HEK293 (cell line): ENCODE data around the gene TCHHL1.

Source experiments
- CTCF ChIA-PET: fragments of 350-600 bp; formaldehyde crosslinking; extraction: SDS; loops from one replicate; lab custom pipeline; 2021; ENCODE audit warnings: antibody characterized with exemption; lab: Yijun Ruan, JAX
- POLR2A ChIA-PET: fragments of 300-600 bp; formaldehyde crosslinking; extraction: SDS; loops from one replicate; lab custom pipeline; 2020; ENCODE audit warnings: antibody characterized with exemption, inconsistent platforms; lab: Yijun Ruan, JAX
- H3K27ac ChIP-seq: fragments of 200-500 bp; sonication (Bioruptor generic); 2 replicates; pipeline ENCODE4 v1.5.1; 2014; ENCODE audit warnings: low read depth, low read length, control low read depth, inconsistent platforms; ENCODE audit errors: extremely low read depth
- H3K36me3 ChIP-seq, 2 experiments: fragments of 200-500 bp in 1 of 2; sonication (Bioruptor generic) in 1 of 2; 1 replicate in 1 of 2; 2 replicates in 1 of 2; pipeline ENCODE4 v1.5.1; 2014 to 2017; ENCODE audit warnings: inconsistent platforms in 2 of 2, low read length in 2 of 2; ENCODE audit not compliant: control insufficient read depth in 2 of 2, insufficient read depth in 1 of 2
- H3K4me1 ChIP-seq: fragments of 200-500 bp; sonication (Bioruptor generic); 2 replicates; pipeline ENCODE4 v1.5.1; 2014; ENCODE audit warnings: mild to moderate bottlenecking, low read length, inconsistent platforms; ENCODE audit not compliant: control insufficient read depth, insufficient read depth
- H3K4me3 ChIP-seq: 2 replicates; pipeline ENCODE4 v1.5.1; 2011; ENCODE audit warnings: low read depth, mild to moderate bottlenecking, control low read depth, low read length, moderate library complexity
- H3K9me3 ChIP-seq: fragments of 200-500 bp; sonication (Bioruptor generic); 2 replicates; pipeline ENCODE4 v1.5.1; 2014; ENCODE audit warnings: low read depth, low read length, inconsistent platforms; ENCODE audit not compliant: control insufficient read depth, insufficient read depth
- EGR2 ChIP-seq: fragments of 450-650 bp; formaldehyde crosslinking; IDR thresholded peaks from 2 replicates; pipeline ENCODE4 v1.5.1; 2016; ENCODE audit warnings: low read depth, missing biosample characterization, missing genetic modification characterization
- HOXD13 ChIP-seq: sonication (generic); formaldehyde crosslinking; IDR thresholded peaks from 2 replicates; pipeline ENCODE4 v1.8.0; 2022; ENCODE audit warnings: missing genetic modification reagents, borderline replicate concordance
- KLF1 ChIP-seq: fragments of 450-650 bp; formaldehyde crosslinking; IDR thresholded peaks from 2 replicates; pipeline ENCODE4 v1.5.1; 2016; ENCODE audit warnings: missing biosample characterization, missing genetic modification characterization
- OSR2 ChIP-seq: fragments of 450-650 bp; formaldehyde crosslinking; IDR thresholded peaks from 2 replicates; pipeline ENCODE4 v1.5.1; 2016; ENCODE audit warnings: missing biosample characterization, missing genetic modification characterization
- SCRT1 ChIP-seq: fragments of 450-650 bp; formaldehyde crosslinking; IDR thresholded peaks from 2 replicates; pipeline ENCODE4 v1.5.1; 2016; ENCODE audit warnings: missing biosample characterization, missing genetic modification characterization, borderline replicate concordance
- SCRT2 ChIP-seq: fragments of 450-650 bp; formaldehyde crosslinking; IDR thresholded peaks from 2 replicates; pipeline ENCODE4 v1.5.1; 2016; ENCODE audit warnings: missing biosample characterization, missing genetic modification characterization
- SP7 ChIP-seq: fragments of 450-650 bp; formaldehyde crosslinking; IDR thresholded peaks from 2 replicates; pipeline ENCODE4 v1.5.1; 2016; ENCODE audit warnings: missing biosample characterization, missing genetic modification characterization
- ZFHX2 ChIP-seq: fragments of 450-650 bp; formaldehyde crosslinking; conservative IDR thresholded peaks from 2 replicates; pipeline ENCODE4 v1.5.1; 2016; ENCODE audit warnings: missing biosample characterization, missing genetic modification characterization
- ZFP37 ChIP-seq: fragments of 450-650 bp; formaldehyde crosslinking; IDR thresholded peaks from 2 replicates; pipeline ENCODE4 v1.5.1; 2016; ENCODE audit warnings: missing biosample characterization, missing genetic modification characterization
- ZFP41 ChIP-seq: fragments of 450-650 bp; formaldehyde crosslinking; IDR thresholded peaks from 2 replicates; pipeline ENCODE4 v1.5.1; 2016; ENCODE audit warnings: missing biosample characterization, missing genetic modification characterization, borderline replicate concordance
- ZNF132 ChIP-seq: fragments of 450-650 bp; formaldehyde crosslinking; IDR thresholded peaks from 2 replicates; pipeline ENCODE4 v1.5.1; 2017; ENCODE audit warnings: missing biosample characterization, missing genetic modification characterization, borderline replicate concordance
- ZNF175 ChIP-seq: fragments of 450-650 bp; formaldehyde crosslinking; IDR thresholded peaks from 2 replicates; pipeline ENCODE4 v1.5.1; 2016; ENCODE audit warnings: missing biosample characterization, missing genetic modification characterization
- ZNF292 ChIP-seq: fragments of 450-650 bp; formaldehyde crosslinking; IDR thresholded peaks from 2 replicates; pipeline ENCODE4 v1.5.1; 2016; ENCODE audit warnings: low read depth, missing biosample characterization, missing genetic modification characterization, borderline replicate concordance
- ZNF335 ChIP-seq: fragments of 450-650 bp; formaldehyde crosslinking; conservative IDR thresholded peaks from 2 replicates; pipeline ENCODE4 v1.5.1; 2016; ENCODE audit warnings: missing biosample characterization, missing genetic modification characterization
- ZNF354C ChIP-seq: fragments of 450-650 bp; formaldehyde crosslinking; IDR thresholded peaks from 2 replicates; pipeline ENCODE4 v1.5.1; 2016; ENCODE audit warnings: missing biosample characterization, missing genetic modification characterization, low read depth, borderline replicate concordance
- ZNF394 ChIP-seq: fragments of 450-650 bp; formaldehyde crosslinking; IDR thresholded peaks from 2 replicates; pipeline ENCODE4 v1.5.1; 2016; ENCODE audit warnings: missing biosample characterization, missing genetic modification characterization, mild to moderate bottlenecking, moderate library complexity, borderline replicate concordance
- ZNF521 ChIP-seq: fragments of 450-650 bp; formaldehyde crosslinking; IDR thresholded peaks from 2 replicates; pipeline ENCODE4 v1.5.1; 2017; ENCODE audit warnings: missing biosample characterization, mild to moderate bottlenecking, missing genetic modification characterization
- ZNF558 ChIP-seq: fragments of 450-650 bp; formaldehyde crosslinking; IDR thresholded peaks from 2 replicates; pipeline ENCODE4 v1.5.1; 2016; ENCODE audit warnings: missing biosample characterization, missing genetic modification characterization
- ZNF560 ChIP-seq: fragments of 450-650 bp; formaldehyde crosslinking; IDR thresholded peaks from 2 replicates; pipeline ENCODE4 v1.5.1; 2017; ENCODE audit warnings: missing biosample characterization, missing genetic modification characterization, borderline replicate concordance
- ZNF76 ChIP-seq: fragments of 450-650 bp; formaldehyde crosslinking; IDR thresholded peaks from 2 replicates; pipeline ENCODE4; 2016; ENCODE audit warnings: low read depth, missing biosample characterization, missing genetic modification characterization, borderline replicate concordance
- ZNF843 ChIP-seq: fragments of 450-650 bp; formaldehyde crosslinking; IDR thresholded peaks from 2 replicates; pipeline ENCODE4 v1.5.1; 2016; ENCODE audit warnings: missing biosample characterization, missing genetic modification characterization
- TF ChIP-seq, protein P1 (sequence below): fragments of 450-650 bp; formaldehyde crosslinking; IDR thresholded peaks from 2 replicates; pipeline ENCODE4 v1.5.0; 2017; ENCODE audit warnings: missing biosample characterization, missing genetic modification characterization, borderline replicate concordance
- TF ChIP-seq, protein P2 (sequence below): fragments of 450-650 bp; formaldehyde crosslinking; optimal IDR thresholded peaks from 2 replicates; pipeline ENCODE3; 2016; ENCODE audit warnings: missing biosample characterization, mild to moderate bottlenecking, missing genetic modification characterization
- TF ChIP-seq, protein P3 (sequence below): fragments of 450-650 bp; formaldehyde crosslinking; IDR thresholded peaks from 2 replicates; pipeline ENCODE4 v1.5.1; 2016; ENCODE audit warnings: missing biosample characterization, missing genetic modification characterization
- TF ChIP-seq, protein P4 (sequence below): fragments of 450-650 bp; formaldehyde crosslinking; IDR thresholded peaks from 2 replicates; pipeline ENCODE4 v1.5.1; 2016; ENCODE audit warnings: missing biosample characterization, missing genetic modification characterization
- TF ChIP-seq, protein P5 (sequence below): fragments of 450-650 bp; formaldehyde crosslinking; IDR thresholded peaks from 2 replicates; pipeline ENCODE4 v1.5.1; 2016; ENCODE audit warnings: missing biosample characterization, missing genetic modification characterization
- TF ChIP-seq, protein P6 (sequence below): fragments of 450-650 bp; formaldehyde crosslinking; IDR thresholded peaks from 2 replicates; pipeline ENCODE4 v1.5.1; 2016; ENCODE audit warnings: missing biosample characterization, missing genetic modification characterization

The TCHHL1 gene

DNA sequence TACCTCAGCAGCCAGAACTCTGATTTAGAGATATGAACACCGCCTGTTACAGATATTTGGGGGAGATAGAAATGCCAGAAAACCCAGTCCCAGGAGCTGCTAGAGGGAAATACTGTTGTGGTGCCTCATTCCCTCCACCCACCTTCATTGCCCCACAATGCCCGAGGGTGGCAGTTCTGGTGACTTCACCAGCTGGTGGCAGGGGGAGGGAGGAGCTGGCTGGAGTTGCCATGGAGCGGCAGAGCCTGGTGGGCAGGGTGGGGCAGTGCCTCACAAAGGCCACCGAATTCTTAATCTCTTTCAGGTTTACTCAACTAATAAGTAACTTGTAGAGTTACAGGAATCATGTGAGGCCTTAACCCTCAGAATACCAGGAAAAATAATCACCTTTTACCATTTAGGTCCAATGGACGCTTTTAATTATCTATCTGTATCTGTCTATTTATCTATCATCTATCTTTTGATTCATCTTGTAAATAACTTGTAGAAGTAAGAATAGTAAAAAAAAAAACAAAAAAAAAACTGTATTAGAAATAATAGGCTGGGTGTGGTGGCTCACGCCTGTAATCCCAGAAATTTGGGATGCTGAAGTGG lies 40.4 kb downstream of the TCHHL1 start:
- Histone ChIP-seq H3K4me1 (peaks cover 8% of the 10 kb centered on the region), H3K9me3 (no peaks in the 10 kb centered on the region), H3K36me3 (no peaks in the 10 kb centered on the region), H3K27ac (peak overlapping the region; percentile 80), H3K4me3 (peak overlapping the region; percentile 5; the same call in 1 of the 2 replicates)
- CTCF ChIA-PET: interaction anchor here (0.6 to 13.0 kb wide), 10 partner anchors 12 to 393 kb away, joined by 3 to 223 read pairs (median 4); partner anchors contain the start of gene S100A11
- peak; percentile 88; the same call in 1 of the 2 replicates for TF ChIP-seq OSR2 (tag by site-specific recombination)
- TF ChIP-seq ZNF558 (tag by site-specific recombination): peak; percentile 59
- peak; percentile 55; the same call in 1 of the 2 replicates for TF ChIP-seq ZFHX2 (tag by site-specific recombination)
- TF ChIP-seq EGR2: peak; percentile 35; the same call in 1 of the 2 replicates
- TF ChIP-seq ZNF394 (tag by site-specific recombination): peak; percentile 33; the same call in 1 of the 2 replicates
- TF ChIP-seq KLF1 (tag by site-specific recombination): peak; percentile 75; the same call in 1 of the 2 replicates
- TF ChIP-seq HOXD13 (CRISPR knock-in tag): no peak
- TF ChIP-seq, protein P1, sequence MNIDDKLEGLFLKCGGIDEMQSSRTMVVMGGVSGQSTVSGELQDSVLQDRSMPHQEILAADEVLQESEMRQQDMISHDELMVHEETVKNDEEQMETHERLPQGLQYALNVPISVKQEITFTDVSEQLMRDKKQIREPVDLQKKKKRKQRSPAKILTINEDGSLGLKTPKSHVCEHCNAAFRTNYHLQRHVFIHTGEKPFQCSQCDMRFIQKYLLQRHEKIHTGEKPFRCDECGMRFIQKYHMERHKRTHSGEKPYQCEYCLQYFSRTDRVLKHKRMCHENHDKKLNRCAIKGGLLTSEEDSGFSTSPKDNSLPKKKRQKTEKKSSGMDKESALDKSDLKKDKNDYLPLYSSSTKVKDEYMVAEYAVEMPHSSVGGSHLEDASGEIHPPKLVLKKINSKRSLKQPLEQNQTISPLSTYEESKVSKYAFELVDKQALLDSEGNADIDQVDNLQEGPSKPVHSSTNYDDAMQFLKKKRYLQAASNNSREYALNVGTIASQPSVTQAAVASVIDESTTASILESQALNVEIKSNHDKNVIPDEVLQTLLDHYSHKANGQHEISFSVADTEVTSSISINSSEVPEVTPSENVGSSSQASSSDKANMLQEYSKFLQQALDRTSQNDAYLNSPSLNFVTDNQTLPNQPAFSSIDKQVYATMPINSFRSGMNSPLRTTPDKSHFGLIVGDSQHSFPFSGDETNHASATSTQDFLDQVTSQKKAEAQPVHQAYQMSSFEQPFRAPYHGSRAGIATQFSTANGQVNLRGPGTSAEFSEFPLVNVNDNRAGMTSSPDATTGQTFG (tag by site-specific recombination): no peak
- TF ChIP-seq ZNF843 (tag by site-specific recombination): 0 out of 2 replicates have a peak, but pooled peaks have one; percentile 6
- peak; percentile 44; the same call in 1 of the 2 replicates for TF ChIP-seq SP7 (tag by site-specific recombination)
- TF ChIP-seq ZNF335 (tag by site-specific recombination): peak; percentile 84
- TF ChIP-seq ZNF521 (tag by site-specific recombination): no peak
- no peak for TF ChIP-seq ZNF175 (tag by site-specific recombination)
- TF ChIP-seq ZNF132 (tag by site-specific recombination): no peak
- TF ChIP-seq ZFP41 (tag by site-specific recombination): no peak
- TF ChIP-seq, protein P2, sequence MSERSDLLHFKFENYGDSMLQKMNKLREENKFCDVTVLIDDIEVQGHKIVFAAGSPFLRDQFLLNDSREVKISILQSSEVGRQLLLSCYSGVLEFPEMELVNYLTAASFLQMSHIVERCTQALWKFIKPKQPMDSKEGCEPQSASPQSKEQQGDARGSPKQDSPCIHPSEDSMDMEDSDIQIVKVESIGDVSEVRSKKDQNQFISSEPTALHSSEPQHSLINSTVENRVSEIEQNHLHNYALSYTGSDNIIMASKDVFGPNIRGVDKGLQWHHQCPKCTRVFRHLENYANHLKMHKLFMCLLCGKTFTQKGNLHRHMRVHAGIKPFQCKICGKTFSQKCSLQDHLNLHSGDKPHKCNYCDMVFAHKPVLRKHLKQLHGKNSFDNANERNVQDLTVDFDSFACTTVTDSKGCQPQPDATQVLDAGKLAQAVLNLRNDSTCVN (tag by site-specific recombination): peak; percentile 19
- TF ChIP-seq, protein P3, sequence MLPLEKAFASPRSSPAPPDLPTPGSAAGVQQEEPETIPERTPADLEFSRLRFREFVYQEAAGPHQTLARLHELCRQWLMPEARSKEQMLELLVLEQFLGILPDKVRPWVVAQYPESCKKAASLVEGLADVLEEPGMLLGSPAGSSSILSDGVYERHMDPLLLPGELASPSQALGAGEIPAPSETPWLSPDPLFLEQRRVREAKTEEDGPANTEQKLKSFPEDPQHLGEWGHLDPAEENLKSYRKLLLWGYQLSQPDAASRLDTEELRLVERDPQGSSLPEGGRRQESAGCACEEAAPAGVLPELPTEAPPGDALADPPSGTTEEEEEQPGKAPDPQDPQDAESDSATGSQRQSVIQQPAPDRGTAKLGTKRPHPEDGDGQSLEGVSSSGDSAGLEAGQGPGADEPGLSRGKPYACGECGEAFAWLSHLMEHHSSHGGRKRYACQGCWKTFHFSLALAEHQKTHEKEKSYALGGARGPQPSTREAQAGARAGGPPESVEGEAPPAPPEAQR (tag by site-specific recombination): no peak
- peak; percentile 57 for TF ChIP-seq SCRT2 (tag by site-specific recombination)
- TF ChIP-seq SCRT1 (tag by site-specific recombination): no peak
- no peak for TF ChIP-seq ZNF354C (tag by site-specific recombination)
- no peak for TF ChIP-seq ZNF292 (tag by site-specific recombination)
- TF ChIP-seq, protein P4, sequence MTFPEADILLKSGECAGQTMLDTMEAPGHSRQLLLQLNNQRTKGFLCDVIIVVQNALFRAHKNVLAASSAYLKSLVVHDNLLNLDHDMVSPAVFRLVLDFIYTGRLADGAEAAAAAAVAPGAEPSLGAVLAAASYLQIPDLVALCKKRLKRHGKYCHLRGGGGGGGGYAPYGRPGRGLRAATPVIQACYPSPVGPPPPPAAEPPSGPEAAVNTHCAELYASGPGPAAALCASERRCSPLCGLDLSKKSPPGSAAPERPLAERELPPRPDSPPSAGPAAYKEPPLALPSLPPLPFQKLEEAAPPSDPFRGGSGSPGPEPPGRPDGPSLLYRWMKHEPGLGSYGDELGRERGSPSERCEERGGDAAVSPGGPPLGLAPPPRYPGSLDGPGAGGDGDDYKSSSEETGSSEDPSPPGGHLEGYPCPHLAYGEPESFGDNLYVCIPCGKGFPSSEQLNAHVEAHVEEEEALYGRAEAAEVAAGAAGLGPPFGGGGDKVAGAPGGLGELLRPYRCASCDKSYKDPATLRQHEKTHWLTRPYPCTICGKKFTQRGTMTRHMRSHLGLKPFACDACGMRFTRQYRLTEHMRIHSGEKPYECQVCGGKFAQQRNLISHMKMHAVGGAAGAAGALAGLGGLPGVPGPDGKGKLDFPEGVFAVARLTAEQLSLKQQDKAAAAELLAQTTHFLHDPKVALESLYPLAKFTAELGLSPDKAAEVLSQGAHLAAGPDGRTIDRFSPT (tag by site-specific recombination): peak; percentile 68; the same call in 1 of the 2 replicates
- no peak for TF ChIP-seq ZFP37
- peak; percentile 60; the same call in 1 of the 2 replicates for TF ChIP-seq ZNF76 (tag by site-specific recombination)
- no peak for TF ChIP-seq ZNF560 (tag by site-specific recombination)
- TF ChIP-seq, protein P5, sequence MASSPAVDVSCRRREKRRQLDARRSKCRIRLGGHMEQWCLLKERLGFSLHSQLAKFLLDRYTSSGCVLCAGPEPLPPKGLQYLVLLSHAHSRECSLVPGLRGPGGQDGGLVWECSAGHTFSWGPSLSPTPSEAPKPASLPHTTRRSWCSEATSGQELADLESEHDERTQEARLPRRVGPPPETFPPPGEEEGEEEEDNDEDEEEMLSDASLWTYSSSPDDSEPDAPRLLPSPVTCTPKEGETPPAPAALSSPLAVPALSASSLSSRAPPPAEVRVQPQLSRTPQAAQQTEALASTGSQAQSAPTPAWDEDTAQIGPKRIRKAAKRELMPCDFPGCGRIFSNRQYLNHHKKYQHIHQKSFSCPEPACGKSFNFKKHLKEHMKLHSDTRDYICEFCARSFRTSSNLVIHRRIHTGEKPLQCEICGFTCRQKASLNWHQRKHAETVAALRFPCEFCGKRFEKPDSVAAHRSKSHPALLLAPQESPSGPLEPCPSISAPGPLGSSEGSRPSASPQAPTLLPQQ: peak; percentile 10; the same call in 1 of the 2 replicates
- TF ChIP-seq, protein P6, sequence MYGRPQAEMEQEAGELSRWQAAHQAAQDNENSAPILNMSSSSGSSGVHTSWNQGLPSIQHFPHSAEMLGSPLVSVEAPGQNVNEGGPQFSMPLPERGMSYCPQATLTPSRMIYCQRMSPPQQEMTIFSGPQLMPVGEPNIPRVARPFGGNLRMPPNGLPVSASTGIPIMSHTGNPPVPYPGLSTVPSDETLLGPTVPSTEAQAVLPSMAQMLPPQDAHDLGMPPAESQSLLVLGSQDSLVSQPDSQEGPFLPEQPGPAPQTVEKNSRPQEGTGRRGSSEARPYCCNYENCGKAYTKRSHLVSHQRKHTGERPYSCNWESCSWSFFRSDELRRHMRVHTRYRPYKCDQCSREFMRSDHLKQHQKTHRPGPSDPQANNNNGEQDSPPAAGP: peak; percentile 14; the same call in 1 of the 2 replicates
- POLR2A ChIA-PET: interaction anchor here (0.6 to 4.1 kb wide), 8 partner anchors 9 to 537 kb away, joined by 3 to 68 read pairs (median 3); partner anchors contain the start of genes CGN and S100A11
